Muscle layer of duodenum (tissue), 2 donors: ENCODE measurements around the gene SLC29A2.
A peak's percentile ranks its signal among the peaks of the same experiment; 100 is the strongest.

Source experiments
- H3K27ac ChIP-seq: one replicate; pipeline ENCODE4 v1.7.0; 2013; ENCODE audit warnings: mild to moderate bottlenecking, low read length
- H3K27me3 ChIP-seq: one replicate; pipeline ENCODE4 v1.7.0; 2013; ENCODE audit warnings: low read depth, mild to moderate bottlenecking, control low read depth, low read length
- H3K36me3 ChIP-seq, 2 donors: one replicate each; pipeline ENCODE4 v1.7.0; 2013; ENCODE audit warnings: low read length in 2 of 2, control low read depth in 1 of 2, mild to moderate bottlenecking in 1 of 2; ENCODE audit not compliant: insufficient read depth in 2 of 2, control insufficient read depth in 1 of 2
- H3K4me1 ChIP-seq, 2 donors: one replicate each; pipeline ENCODE4 v1.7.0; 2013; ENCODE audit warnings: low read length in 2 of 2, mild to moderate bottlenecking in 2 of 2, control low read depth in 1 of 2, moderate library complexity in 1 of 2; ENCODE audit not compliant: insufficient read depth in 2 of 2, control insufficient read depth in 1 of 2
- H3K4me3 ChIP-seq, 2 donors: one replicate each; pipeline ENCODE4 v1.7.0; 2013; ENCODE audit warnings: low read length in 2 of 2, low read depth in 1 of 2, mild to moderate bottlenecking in 1 of 2
- H3K9me3 ChIP-seq, 2 donors: one replicate each; pipeline ENCODE4 v1.7.0; 2013; ENCODE audit warnings: low read length in 2 of 2, control low read depth in 1 of 2, mild to moderate bottlenecking in 1 of 2; ENCODE audit not compliant: control insufficient read depth in 1 of 2
- donor health status: healthy.

The SLC29A2 gene

GRCh38 chr11:66344550-66345315, 26.8 kb downstream of the SLC29A2 start, which contains the start of gene BRMS1:
Gene BRMS1 (minus strand): TSS chr11:66345104. CDS start chr11:66342234, 2,870 bp downstream.
- peaks cover 24 to 28% of the 10 kb centered on the region in 2 donors for H3K36me3 ChIP-seq
- peak within 1 kb of the TSS; percentile 89 to 93 for H3K4me3 ChIP-seq
- H3K27me3 ChIP-seq = no peaks in the 10 kb centered on the region
- H3K4me1 ChIP-seq = peaks cover 23 to 42% of the 10 kb centered on the region in 2 donors
- H3K27ac ChIP-seq = peak within 1 kb of the TSS; percentile 70
- no peaks in the 10 kb centered on the region for H3K9me3 ChIP-seq

GRCh38 chr11:66343176-66343575, 28.4 kb downstream of the SLC29A2 start:
- H3K4me1 ChIP-seq = peaks cover 23 to 40% of the 10 kb centered on the region in 2 donors
- H3K27me3 ChIP-seq = no peaks in the 10 kb centered on the region
- H3K27ac ChIP-seq = no peak overlapping the region
- H3K4me3 ChIP-seq = no peak overlapping the region
- H3K36me3 ChIP-seq = peaks cover 33 to 43% of the 10 kb centered on the region in 2 donors
- no peaks in the 10 kb centered on the region for H3K9me3 ChIP-seq

GRCh38 chr11:66341502-66342126, 29.9 kb downstream of the SLC29A2 start:
- Histone ChIP-seq H3K27ac (no peak overlapping the region), H3K4me3 (no peak overlapping the region), H3K9me3 (no peaks in the 10 kb centered on the region), H3K36me3 (peaks cover 33 to 51% of the 10 kb centered on the region in 2 donors), H3K4me1 (peaks cover 26 to 39% of the 10 kb centered on the region in 2 donors), H3K27me3 (no peaks in the 10 kb centered on the region)

DNA sequence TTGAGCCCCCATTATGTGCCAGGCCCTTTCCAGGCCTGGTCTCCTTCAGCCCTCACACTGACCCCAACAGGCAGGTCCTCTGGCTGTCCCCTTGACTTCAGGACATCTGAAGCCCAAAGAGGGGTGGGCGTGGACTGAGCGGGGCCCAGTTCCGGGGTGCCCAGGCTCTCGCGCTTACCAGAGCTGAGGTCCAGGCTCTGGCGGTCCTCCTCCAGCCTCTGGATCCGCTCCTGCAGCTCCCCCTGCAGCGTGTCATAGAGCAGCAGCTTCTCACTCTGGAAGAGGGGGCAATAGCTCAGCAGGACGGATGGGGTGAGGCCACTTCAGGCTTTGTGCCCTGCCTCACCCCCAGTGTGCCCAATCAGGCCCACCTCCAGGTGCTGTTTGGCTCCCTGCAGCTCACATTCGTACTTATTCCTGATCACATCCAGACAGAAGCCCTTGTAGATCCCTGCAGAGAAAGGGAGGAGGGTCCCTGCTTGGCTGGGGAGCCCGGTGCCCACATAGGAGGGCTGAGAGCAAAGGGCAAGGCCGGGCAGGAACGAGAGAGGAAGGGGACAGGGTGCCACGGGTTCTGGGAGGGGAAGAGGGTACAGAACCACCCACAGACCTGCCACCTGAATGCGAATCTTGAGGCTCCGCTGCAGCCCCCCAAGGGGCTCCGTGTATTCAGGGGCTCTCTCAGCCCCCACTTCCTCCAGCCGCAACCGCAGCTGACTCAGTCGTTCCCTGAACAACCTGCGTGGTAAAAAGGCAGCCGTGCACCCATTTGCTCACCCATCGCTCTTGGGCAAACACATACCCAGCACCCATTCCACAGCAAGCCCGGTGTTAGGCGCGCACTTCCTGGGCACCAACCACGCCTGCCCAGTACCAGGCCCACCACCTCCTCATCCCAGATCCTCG, 30.7 kb downstream of the SLC29A2 start:
- Histone ChIP-seq H3K27ac (no peak overlapping the region), H3K4me1 (peaks cover 22 to 39% of the 10 kb centered on the region in 2 donors), H3K9me3 (no peaks in the 10 kb centered on the region), H3K36me3 (peaks cover 33 to 51% of the 10 kb centered on the region in 2 donors), H3K27me3 (no peaks in the 10 kb centered on the region), H3K4me3 (no peak overlapping the region)

- Histone ChIP-seq H3K27me3 (no peaks in the 10 kb centered on the region), H3K4me3 (no peak overlapping the region), H3K27ac (no peak overlapping the region), H3K9me3 (no peaks in the 10 kb centered on the region), H3K4me1 (peaks cover 16 to 38% of the 10 kb centered on the region in 2 donors), H3K36me3 (peaks cover 33 to 51% of the 10 kb centered on the region in 2 donors)
Measured at GRCh38 chr11:66339686-66340483, 31.7 kb downstream of the SLC29A2 start.

GRCh38 chr11:66339162-66339675, 32.3 kb downstream of the SLC29A2 start:
- Histone ChIP-seq H3K27ac (no peak overlapping the region), H3K4me1 (peaks cover 13 to 35% of the 10 kb centered on the region in 2 donors), H3K36me3 (peaks cover 33 to 51% of the 10 kb centered on the region in 2 donors)

DNA sequence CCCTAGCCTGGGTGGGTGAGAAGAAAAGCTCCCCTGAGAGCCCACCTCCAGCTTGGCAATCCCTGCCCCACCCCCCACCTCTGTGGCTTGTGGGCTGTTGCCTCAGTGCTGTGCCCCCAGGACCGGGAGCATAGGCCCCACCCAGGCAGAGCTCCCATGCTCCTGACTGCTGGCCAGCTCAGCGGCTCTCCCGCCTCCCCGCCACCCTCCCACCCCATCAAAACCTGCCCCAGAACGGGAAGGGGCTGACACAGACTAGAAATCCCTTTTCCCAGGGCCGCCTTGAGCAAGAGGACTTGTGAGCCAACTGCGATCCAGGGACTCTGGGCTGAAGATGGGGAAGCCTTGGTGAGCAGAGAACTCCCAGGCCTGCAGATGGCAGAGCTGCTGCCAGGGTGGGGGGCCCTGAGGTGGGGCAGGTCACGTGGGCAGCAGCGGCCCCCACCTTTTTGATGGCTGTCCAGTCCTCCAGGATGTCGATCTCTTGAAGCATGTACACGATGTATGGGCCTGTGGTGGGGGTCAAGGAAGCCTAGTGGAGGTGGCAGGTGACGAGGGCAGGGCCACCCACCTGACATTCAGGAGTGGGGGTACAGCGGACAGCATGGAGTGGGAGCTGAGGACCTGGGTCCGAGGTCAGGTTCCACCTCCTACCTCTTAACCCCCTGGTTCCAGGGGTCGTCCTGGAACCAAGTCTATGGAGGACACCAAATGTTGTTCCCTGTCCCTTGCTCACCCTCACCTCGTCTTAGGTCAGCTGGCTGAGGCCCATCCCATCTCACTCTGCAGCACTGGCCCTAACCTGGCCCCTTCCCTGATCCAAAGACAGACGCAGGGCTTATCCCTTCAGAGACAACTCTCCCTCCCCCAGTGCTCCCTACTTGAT, 33.0 kb downstream of the SLC29A2 start:
- no peaks in the 10 kb centered on the region for H3K27me3 ChIP-seq
- no peaks in the 10 kb centered on the region for H3K9me3 ChIP-seq
- peaks cover 6 to 28% of the 10 kb centered on the region in 2 donors for H3K4me1 ChIP-seq
- H3K36me3 ChIP-seq = peaks cover 33 to 55% of the 10 kb centered on the region in 2 donors
- no peak overlapping the region for H3K27ac ChIP-seq
- H3K4me3 ChIP-seq = no peak overlapping the region

More at GRCh38 chr11:66339162-66339675, 32.3 kb downstream of the SLC29A2 start:
- Histone ChIP-seq H3K9me3 (no peaks in the 10 kb centered on the region), H3K4me3 (no peak overlapping the region), H3K27me3 (no peaks in the 10 kb centered on the region)

- no peaks in the 10 kb centered on the region for H3K9me3 ChIP-seq
- peaks cover 6 to 21% of the 10 kb centered on the region in 2 donors for H3K4me1 ChIP-seq
- H3K36me3 ChIP-seq = peaks cover 38 to 63% of the 10 kb centered on the region in 2 donors
- H3K27ac ChIP-seq = peak overlapping the region; percentile 56
- no peaks in the 10 kb centered on the region for H3K27me3 ChIP-seq
- no peak overlapping the region for H3K4me3 ChIP-seq
Measured at GRCh38 chr11:66337103-66337899, 34.3 kb downstream of the SLC29A2 start.
